A549 (cell line): ENCODE results near the gene CFAP69. TPM values are rescaled to one million over a fixed set of nuclear protein-coding genes. Genes with fewer than 3 reads are reported as not detected.
A peak's percentile ranks its signal among the peaks of the same experiment; 100 is the strongest.

Source experiments
- ATAC-seq, 2 experiments: fragments of 200-7000 bp in 1 of 2; fragments of >200 bp in 1 of 2; cut with Nextera tagmentation in 1 of 2; cut with Tn5 transposase in 1 of 2; 3 replicates each; pipeline versions ENCODE4 v1.8.0 to v1.9.1; 2018 to 2020; ENCODE audit warnings: mild to moderate bottlenecking in 1 of 2, moderate library complexity in 1 of 2
- CTCF ChIA-PET: fragments of 300-600 bp; sonication (Branson Sonifier 250); formaldehyde crosslinking; extraction: SDS; loops from one replicate; lab custom pipeline; 2021; ENCODE audit warnings: antibody characterized with exemption, inconsistent platforms; lab: Yijun Ruan, JAX
- POLR2A ChIA-PET: fragments of 350-600 bp; formaldehyde crosslinking; extraction: SDS; loops from one replicate; lab custom pipeline; 2021; ENCODE audit warnings: antibody characterized with exemption, inconsistent platforms; lab: Yijun Ruan, JAX
- DNase-seq, 2 experiments: peaks; one replicate each; pipeline versions ENCODE4 v3.0.0 to v3.0.0-alpha.2; 2011 to 2016; ENCODE audit warnings: low read depth in 1 of 2, low spot score in 1 of 2
- FAIRE-seq: peaks from 2 replicates; lab custom pipeline; 2011; peaks lifted over from hg19 to GRCh38; lab: Jason Lieb, UNC
- H3K27ac ChIP-seq, 2 experiments: fragments of >200 bp; sonication (Bioruptor Twin); formaldehyde crosslinking; 3 replicates each; pipeline ENCODE4 v1.5.1; 2016 to 2017
- H3K4me1 ChIP-seq: fragments of >200 bp; sonication (Bioruptor Twin); formaldehyde crosslinking; 3 replicates; pipeline ENCODE4 v1.6.1; 2016
- H3K4me2 ChIP-seq: fragments of >200 bp; sonication (Bioruptor Twin); formaldehyde crosslinking; 3 replicates; pipeline ENCODE4 v1.6.1; 2016
- H3K4me3 ChIP-seq: fragments of >200 bp; sonication (Bioruptor Twin); formaldehyde crosslinking; 3 replicates; pipeline ENCODE4 v1.5.1; 2016
- H3K9me3 ChIP-seq: fragments of >200 bp; sonication (Bioruptor Twin); formaldehyde crosslinking; 3 replicates; pipeline ENCODE4 v1.6.1; 2016
- BHLHE40 ChIP-seq: IDR thresholded peaks from 2 replicates; pipeline ENCODE4 v1.6.1; 2012; ENCODE audit warnings: low read depth, low read length, inconsistent platforms
- CHD4 ChIP-seq: fragments of 200-600 bp; sonication (generic); IDR thresholded peaks from 2 replicates; pipeline ENCODE4 v1.6.1; 2016; ENCODE audit warnings: antibody characterized with exemption, mild to moderate bottlenecking, borderline replicate concordance
- CTCF ChIP-seq: fragments of >200 bp; sonication (Bioruptor Twin); formaldehyde crosslinking; IDR thresholded peaks from 3 replicates; pipeline ENCODE4 v1.5.1; 2016
- E2F6 ChIP-seq: IDR thresholded peaks from 2 replicates; pipeline ENCODE4 v1.6.1; 2012; ENCODE audit warnings: low read depth, borderline replicate concordance
- EP300 ChIP-seq, 2 experiments: fragments of >200 bp; sonication (Bioruptor Twin); formaldehyde crosslinking; IDR thresholded peaks; 2 replicates in 1 of 2; 3 replicates in 1 of 2; pipeline ENCODE4 v1.6.1; 2016 to 2017
- FOSB ChIP-seq: fragments of 250-450 bp; sonication (Bioruptor Pico); IDR thresholded peaks from 2 replicates; pipeline ENCODE4 v1.5.0; 2020; ENCODE audit warnings: mild to moderate bottlenecking, moderate library complexity
- GATA3 ChIP-seq: IDR thresholded peaks from 2 replicates; pipeline ENCODE4 v1.6.1; 2012; ENCODE audit warnings: borderline replicate concordance
- HES2 ChIP-seq: fragments of >200 bp; sonication (Bioruptor Twin); formaldehyde crosslinking; IDR thresholded peaks from 2 replicates; pipeline ENCODE4 v1.6.1; 2016
- HOXB13 ChIP-seq: fragments of 250-450 bp; sonication (Bioruptor Pico); IDR thresholded peaks from 2 replicates; pipeline ENCODE4 v1.5.0; 2020; ENCODE audit warnings: low read depth, mild to moderate bottlenecking, moderate library complexity
- HOXB5 ChIP-seq: fragments of 250-450 bp; sonication (Bioruptor Pico); IDR thresholded peaks from 2 replicates; pipeline ENCODE4 v1.5.0; 2020; ENCODE audit warnings: mild to moderate bottlenecking, moderate library complexity
- JUN ChIP-seq, 2 experiments: fragments of >200 bp; sonication (Bioruptor Twin); formaldehyde crosslinking; IDR thresholded peaks; 2 replicates in 1 of 2; 3 replicates in 1 of 2; pipeline ENCODE4 v1.6.1; 2016 to 2017
- MAFK ChIP-seq: fragments of 450-650 bp; IDR thresholded peaks from 2 replicates; pipeline ENCODE4 v1.6.1; 2014; ENCODE audit not compliant: partially characterized antibody
- MAX ChIP-seq: IDR thresholded peaks from 2 replicates; pipeline ENCODE4 v1.6.1; 2012
- MAZ ChIP-seq: fragments of 150-350 bp; IDR thresholded peaks from 2 replicates; pipeline ENCODE4 v1.6.1; 2014; ENCODE audit warnings: antibody characterized with exemption, low read depth, low read length, borderline replicate concordance
- NFE2L2 ChIP-seq: fragments of 150-350 bp; conservative IDR thresholded peaks from 2 replicates; pipeline ENCODE4 v1.6.1; 2014; ENCODE audit warnings: low read length
- NPAS2 ChIP-seq: fragments of 250-450 bp; sonication (Bioruptor Pico); IDR thresholded peaks from 2 replicates; pipeline ENCODE4 v1.8.0; 2022; ENCODE audit warnings: mild to moderate bottlenecking, moderate library complexity, borderline replicate concordance
- POLR2AphosphoS2 ChIP-seq: conservative IDR thresholded peaks from 2 replicates; pipeline ENCODE4 v1.6.1; 2012; ENCODE audit warnings: low read length, improper control_type of control experiment, inconsistent platforms
- RAD21 ChIP-seq, 2 experiments: fragments of >200 bp in 1 of 2; sonication (Bioruptor Twin) in 1 of 2; formaldehyde crosslinking in 1 of 2; IDR thresholded peaks in 1 of 2; conservative IDR thresholded peaks in 1 of 2; 2 replicates in 1 of 2; 3 replicates in 1 of 2; pipeline ENCODE4 v1.6.1; 2012 to 2018; ENCODE audit warnings: inconsistent platforms in 1 of 2
- RARB ChIP-seq: fragments of 250-450 bp; sonication (Bioruptor Pico); IDR thresholded peaks from 2 replicates; pipeline ENCODE4 v1.8.0; 2021; ENCODE audit warnings: mild to moderate bottlenecking, moderate library complexity
- RCOR1 ChIP-seq: fragments of 150-350 bp; IDR thresholded peaks from 2 replicates; pipeline ENCODE4 v1.6.1; 2014; ENCODE audit warnings: antibody characterized with exemption, low read length, low read depth
- SMC3 ChIP-seq: fragments of >200 bp; sonication (Bioruptor Twin); formaldehyde crosslinking; IDR thresholded peaks from 3 replicates; pipeline ENCODE4 v1.6.1; 2018; ENCODE audit warnings: inconsistent platforms
- SREBF2 ChIP-seq: fragments of 450-650 bp; IDR thresholded peaks from 2 replicates; pipeline ENCODE4 v1.6.1; 2014; ENCODE audit warnings: mild to moderate bottlenecking, moderate library complexity
- TFCP2L1 ChIP-seq: fragments of 250-450 bp; sonication (Bioruptor Pico); IDR thresholded peaks from 2 replicates; pipeline ENCODE4 v1.5.0; 2021; ENCODE audit warnings: mild to moderate bottlenecking
- ZNF302 ChIP-seq: fragments of 250-450 bp; sonication (Bioruptor Pico); IDR thresholded peaks from 2 replicates; pipeline ENCODE4 v1.9.0; 2021; ENCODE audit warnings: inconsistent platforms, mild to moderate bottlenecking, moderate library complexity
- ZSCAN20 ChIP-seq: fragments of 250-450 bp; sonication (Bioruptor Pico); IDR thresholded peaks from 2 replicates; pipeline ENCODE4 v1.8.0; 2022; ENCODE audit warnings: mild to moderate bottlenecking, moderate library complexity
- WGBS: methylation state at CpG from one replicate; pipeline ENCODE4 v1.1.6; 2017; ENCODE audit errors: missing lambda C conversion rate; 5-methylcytosine and 5-hydroxymethylcytosine counted together
- polyA plus RNA-seq, 4 experiments: library from polyadenylated mRNA; depleted of rRNA in 3 of 4; stranded (reverse); fragments of >200 nt; fragmentation: RNase III in 1 of 4; extraction: RNeasy Plus Mini Kit Qiagen cat#74134 plus additional on column Dnase treatment in 1 of 4; gene quantifications; 2 replicates in 3 of 4; 3 replicates in 1 of 4; pipeline ENCODE4 v1.2.3, GENCODE V29; 2011 to 2017

CFAP69 gene
- polyA plus RNA-seq, 2 of the 4 experiments (the other 2 are of a cell fraction), result 1.9 to 6.1 TPM

- peak overlapping the region; percentile 39; the same call in 1 of the 3 replicates for H3K4me3 ChIP-seq
- 0 out of 3 replicates have a peak, but pooled peaks cover 5% of the 10 kb centered on the region for H3K4me1 ChIP-seq
- H3K27ac ChIP-seq, result no peak overlapping the region
- 0 out of 3 replicates have a peak, but pooled peaks cover 3% of the 10 kb centered on the region for H3K9me3 ChIP-seq
- ATAC-seq, result peak in 1 of 2 experiments; percentile 28; a peak in 2 of 6 replicates
- ChIA-PET POLR2A (no interaction called here), CTCF (interaction anchor here (0.7 to 1.3 kb wide), 2 partner anchors 167 to 862 kb away, joined by 3 to 4 read pairs; partner anchors contain the start of gene STEAP1)
- whole genome bisulfite sequencing, result 21% methylated on average over 7 of the region's 7 CpGs
- peak overlapping the region; percentile 82 for H3K4me2 ChIP-seq
- DNase-seq, result no peak
- TF ChIP-seq CHD4 (no peak), EP300 (IDR thresholded peaks at IDR 0.05) (no peak), HOXB13 (CRISPR knock-in tag) (no peak), GATA3 (no peak), MAZ (no peak), RARB (CRISPR knock-in tag) (no peak), MAX (no peak), ZNF302 (CRISPR knock-in tag) (no peak)
- no peak for FAIRE-seq
Measured at GRCh38 chr7:90320418-90320800, 75.4 kb downstream of the CFAP69 start.

- peak within 1 kb of the TSS; percentile 82 for H3K4me2 ChIP-seq
- CTCF ChIA-PET, result interaction anchor here (1.2 to 1.3 kb wide), 2 partner anchors 10 to 167 kb away, joined by 3 to 4 read pairs; partner anchors contain the start of gene STEAP1
- ATAC-seq (peak; percentile 88 to 92), DNase-seq (peak; percentile 21 to 41), FAIRE-seq (no peak)
- TF ChIP-seq CTCF (no peak), JUN (IDR thresholded peaks at IDR 0.05) (no peak), POLR2AphosphoS2 (no peak), NFE2L2 (no peak), SREBF2 (no peak)
- H3K4me1 ChIP-seq, result 0 out of 3 replicates have a peak, but pooled peaks cover 5% of the 10 kb centered on the region
- WGBS, result 5% methylated on average over 44 of the region's 62 CpGs
- 0 out of 3 replicates have a peak, but pooled peaks cover 3% of the 10 kb centered on the region for H3K9me3 ChIP-seq
- POLR2A ChIA-PET, result no interaction called here
- peak within 1 kb of the TSS; percentile 39 for H3K4me3 ChIP-seq
- H3K27ac ChIP-seq, result no peak within 1 kb of the TSS
Measured at GRCh38 chr7:90320801-90321494, 76.0 kb downstream of the CFAP69 start, which contains the start of gene FAM237B. TSS of gene FAM237B (minus strand) at chr7:90321304. CDS start at chr7:90319748, 1,556 bp downstream.

GRCh38 chr7:90322837-90323236 lies 77.9 kb downstream of the CFAP69 start:
- POLR2A ChIA-PET, result no interaction called here

GRCh38 chr7:90326500-90326899 lies 81.5 kb downstream of the CFAP69 start:
- ChIA-PET CTCF (no interaction called here), POLR2A (no interaction called here)
- WGBS, result no CpG with 5 or more reads among the region's 1 CpG
- DNase-seq (no peak), ATAC-seq (no peak), FAIRE-seq (no peak)
- Histone ChIP-seq H3K4me2 (no peak overlapping the region), H3K27ac (no peak overlapping the region), H3K4me1 (0 out of 3 replicates have a peak, but pooled peaks cover under 1% of the 10 kb centered on the region), H3K4me3 (no peak overlapping the region), H3K9me3 (0 out of 3 replicates have a peak, but pooled peaks cover 3% of the 10 kb centered on the region)
- TF ChIP-seq SMC3, result no peak
- no peak for TF ChIP-seq FOSB
- TF ChIP-seq HES2, result no peak
- no peak for TF ChIP-seq RAD21 (conservative IDR thresholded peaks at IDR 0.05 in 1 of 2, IDR thresholded peaks at IDR 0.05 in 1 of 2)
- no peak for TF ChIP-seq MAX
- no peak for TF ChIP-seq HOXB5 (CRISPR knock-in tag)
- TF ChIP-seq E2F6, result no peak
- no peak for TF ChIP-seq ZNF302 (CRISPR knock-in tag)
- no peak for TF ChIP-seq NPAS2 (CRISPR knock-in tag)
- no peak for TF ChIP-seq MAFK
- TF ChIP-seq POLR2AphosphoS2, result no peak
- no peak for TF ChIP-seq RCOR1
- TF ChIP-seq ZSCAN20 (CRISPR knock-in tag), result no peak
- no peak for TF ChIP-seq BHLHE40
- TF ChIP-seq GATA3, result no peak
- TF ChIP-seq TFCP2L1, result no peak

More at GRCh38 chr7:90322837-90323236, 77.9 kb downstream of the CFAP69 start:
- CTCF ChIA-PET, result interaction anchor here (0.9 kb wide), 1 partner anchor 25 kb away, joined by 3 read pairs; no protein-coding TSS in a partner anchor
- 0 out of 3 replicates have a peak, but pooled peaks cover 3% of the 10 kb centered on the region for H3K9me3 ChIP-seq
- H3K27ac ChIP-seq, result no peak overlapping the region
- no peak for TF ChIP-seq GATA3
- peak; percentile 45 for TF ChIP-seq MAFK
- TF ChIP-seq, all 56 proteins: peak for 1
- Histone ChIP-seq H3K4me2 (no peak overlapping the region), H3K4me1 (0 out of 3 replicates have a peak, but pooled peaks cover 5% of the 10 kb centered on the region), H3K4me3 (no peak overlapping the region)
- ATAC-seq (no peak), DNase-seq (no peak), FAIRE-seq (no peak)
